8988T (cell line): ENCODE data around the gene TRIM54.
A peak's percentile ranks its signal among the peaks of the same experiment; 100 is the strongest.
"Not testable (repeated sequence)": the region's sequence is repeated elsewhere in the genome, so short reads cannot be mapped to it uniquely, and the experiment has no call there.

Experiments
- DNase-seq: peaks from one replicate; pipeline ENCODE4 v3.0.0; 2011

The TRIM54 gene

DNA sequence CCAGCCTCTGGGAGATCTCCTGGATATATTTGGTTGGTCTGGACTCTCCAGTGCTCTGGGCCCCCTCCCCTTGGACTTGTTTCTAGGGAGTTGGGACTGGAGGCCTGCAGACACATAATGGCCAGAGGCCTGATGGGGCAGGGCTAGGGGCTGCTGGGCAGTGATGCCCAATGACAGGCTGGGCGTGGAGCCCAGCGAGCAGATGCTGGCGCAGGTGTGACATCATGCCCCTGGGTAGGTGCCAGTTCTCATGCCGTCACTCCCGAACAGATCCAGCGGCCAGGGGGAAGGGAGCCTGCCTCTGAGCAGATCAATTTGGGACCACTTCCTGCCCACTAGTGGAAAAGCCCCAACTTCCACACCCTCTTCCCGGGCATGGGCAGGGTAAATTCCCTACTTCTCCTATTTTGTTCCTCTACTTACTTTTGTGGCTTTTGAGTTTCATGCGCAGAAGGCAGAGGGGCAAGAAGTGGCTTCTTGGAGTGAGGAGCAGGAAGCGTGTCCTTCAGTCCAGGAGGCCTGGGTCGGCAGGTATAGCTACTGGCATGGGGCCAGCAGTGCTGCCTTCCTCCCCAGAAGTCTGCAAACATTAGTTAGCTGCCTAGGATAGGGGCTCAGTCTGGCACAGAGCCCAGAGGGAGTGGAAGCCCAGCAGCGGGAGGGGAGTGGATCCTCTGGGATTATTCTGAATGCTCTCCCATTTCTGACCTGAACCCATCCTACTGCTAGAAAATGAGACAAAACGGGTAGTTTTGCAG, 34.6 kb downstream of the TRIM54 start:
- no peak for DNase-seq

DNA sequence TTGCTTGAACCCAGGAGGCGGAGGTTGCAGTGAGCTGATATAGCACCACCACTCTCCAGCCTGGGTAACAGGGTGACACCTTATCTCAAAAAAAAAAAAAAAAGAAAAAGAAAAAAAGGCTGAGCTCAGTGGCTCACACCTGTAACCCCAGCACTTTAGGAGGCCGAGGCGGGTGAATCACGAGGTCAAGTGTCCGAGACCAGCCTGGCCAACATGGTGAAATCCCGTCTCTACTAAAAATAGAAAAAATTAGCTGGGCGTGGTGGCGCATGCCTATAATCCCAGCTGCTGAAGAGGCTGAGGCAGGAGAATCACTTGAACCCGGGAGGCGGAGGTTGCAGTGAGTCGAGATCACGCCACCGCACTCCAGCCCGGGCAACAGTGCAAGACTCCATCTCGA, 37.6 kb downstream of the TRIM54 start:
- not testable (repeated sequence) for DNase-seq

DNA sequence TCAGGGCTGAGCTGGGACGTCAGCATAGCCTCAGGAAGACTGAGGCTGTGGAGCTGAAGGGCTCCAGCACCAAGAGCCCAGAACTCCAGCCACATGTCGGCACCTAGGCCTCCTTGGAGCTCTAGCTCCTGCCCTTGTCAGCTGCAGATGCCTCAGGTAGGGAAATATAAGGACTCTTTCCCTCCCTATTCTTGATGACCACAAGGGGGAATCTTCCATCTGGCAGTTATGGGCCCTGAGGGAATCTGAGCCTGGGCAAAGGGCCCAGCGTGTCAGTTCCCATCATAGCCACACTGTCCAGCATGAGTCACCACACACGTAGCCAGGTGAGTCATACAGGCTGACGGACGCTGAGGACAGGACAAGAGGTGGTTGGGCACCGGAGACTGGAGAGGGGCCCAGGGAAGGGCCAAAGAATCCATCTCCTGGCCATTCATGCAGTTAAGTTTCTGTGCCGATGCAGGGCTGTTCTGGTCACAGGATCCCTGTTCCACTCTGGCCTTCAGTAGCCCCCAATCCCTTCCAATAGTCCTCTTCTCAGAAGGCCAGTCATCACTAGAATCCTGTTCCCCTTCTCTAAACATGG, 38.8 kb downstream of the TRIM54 start:
- DNase-seq = peak; percentile 81

DNA sequence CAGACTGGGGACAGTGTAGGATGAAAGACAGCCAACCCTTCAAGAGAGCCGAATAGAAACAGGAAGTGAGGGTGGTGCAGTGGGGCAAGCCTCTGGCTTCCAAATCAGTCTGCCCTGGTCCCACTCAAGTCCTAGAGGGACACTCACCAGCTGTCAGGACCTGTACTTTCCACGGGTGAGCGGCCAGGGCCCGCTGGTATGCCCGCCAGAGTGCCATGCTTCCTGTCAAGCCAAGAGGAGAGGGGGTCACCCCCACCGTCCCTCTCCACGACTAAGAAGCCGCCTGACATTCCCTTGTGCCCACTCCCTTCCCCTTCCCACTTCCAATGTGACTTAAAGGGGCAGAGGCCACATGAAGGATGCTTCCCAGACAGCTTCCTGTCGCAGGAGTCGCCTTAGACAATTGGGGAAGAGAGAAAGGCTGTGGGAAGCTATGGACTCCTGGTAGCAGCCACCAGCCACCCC, 40.1 kb downstream of the TRIM54 start:
- no peak for DNase-seq

DNA sequence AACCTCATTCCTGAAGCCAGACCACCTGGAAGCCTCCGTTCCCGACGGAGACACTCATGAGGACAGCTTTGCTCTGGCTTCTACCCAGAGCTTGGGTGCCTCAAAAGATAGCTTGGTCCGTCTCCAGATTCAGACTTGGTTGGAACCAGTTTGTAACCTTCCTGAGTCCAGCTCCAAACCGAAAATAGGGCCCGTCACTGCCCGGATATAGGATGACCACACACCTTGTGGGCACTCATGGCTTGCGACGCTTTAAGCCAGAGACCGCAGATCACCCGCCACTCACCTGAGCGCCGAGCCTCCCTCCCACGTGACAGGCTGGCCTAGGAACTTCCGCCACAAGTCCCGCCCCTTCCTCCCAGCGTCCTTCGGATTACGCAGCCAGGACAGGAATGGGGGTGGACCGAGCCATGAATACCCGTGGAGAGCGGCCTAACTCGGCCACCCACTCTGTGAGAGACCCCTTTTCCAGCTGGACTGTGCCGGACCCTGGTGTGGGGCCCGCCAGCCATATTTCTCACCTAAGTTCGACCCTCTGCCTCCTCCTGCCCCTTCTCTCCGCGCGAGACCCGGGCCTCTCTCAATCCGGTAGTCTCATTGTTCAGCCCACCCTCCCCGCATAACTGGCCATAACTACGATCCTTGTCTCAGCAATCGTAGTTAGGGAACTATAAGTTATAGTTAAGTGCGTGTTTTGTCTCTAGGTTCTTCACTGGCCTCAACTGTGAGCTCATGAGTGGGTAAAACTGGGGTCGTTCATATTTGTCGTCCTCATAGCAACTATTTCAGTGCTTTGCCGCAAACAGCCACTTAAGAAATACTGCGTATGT, 40.8 kb downstream of the TRIM54 start, which contains the start of gene MPV17:
MPV17 (minus strand) TSS at position 332 of the 830 bp plus-strand sequence. CDS start 580 bp downstream, outside the sequence.
- DNase-seq = peak; percentile 86

DNA sequence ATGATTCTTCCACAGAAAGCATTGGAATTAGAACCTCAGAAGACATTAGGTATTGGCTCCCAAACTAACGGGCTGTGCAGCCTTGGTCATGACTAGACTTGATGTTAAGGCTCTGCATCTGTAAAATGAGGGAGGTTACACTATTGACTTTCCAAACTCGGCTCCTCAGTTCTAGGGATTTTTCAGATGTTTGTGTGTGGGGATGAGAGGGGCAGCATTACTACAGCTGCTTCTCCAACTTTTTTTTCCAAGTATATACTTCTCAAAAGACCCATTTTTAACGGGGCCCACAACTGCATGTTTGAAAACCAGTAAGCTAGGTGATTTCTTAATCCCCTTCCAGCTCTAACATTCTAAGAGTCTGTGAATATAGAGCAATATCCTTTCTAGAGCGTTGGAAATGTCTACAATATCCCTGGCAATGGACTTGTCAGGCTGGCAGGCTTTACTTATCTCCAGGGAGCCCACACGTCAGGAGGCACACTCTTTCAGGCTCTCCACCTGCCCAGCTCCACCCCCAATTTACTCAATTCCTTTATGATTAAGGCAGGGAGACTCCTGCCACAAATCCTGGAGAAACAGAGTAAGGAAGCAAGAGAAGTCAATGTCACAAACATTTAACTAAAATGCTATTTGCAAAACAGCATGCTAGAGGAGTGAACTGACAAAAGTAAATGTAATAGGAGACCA, 41.5 kb downstream of the TRIM54 start:
- no peak for DNase-seq

DNA sequence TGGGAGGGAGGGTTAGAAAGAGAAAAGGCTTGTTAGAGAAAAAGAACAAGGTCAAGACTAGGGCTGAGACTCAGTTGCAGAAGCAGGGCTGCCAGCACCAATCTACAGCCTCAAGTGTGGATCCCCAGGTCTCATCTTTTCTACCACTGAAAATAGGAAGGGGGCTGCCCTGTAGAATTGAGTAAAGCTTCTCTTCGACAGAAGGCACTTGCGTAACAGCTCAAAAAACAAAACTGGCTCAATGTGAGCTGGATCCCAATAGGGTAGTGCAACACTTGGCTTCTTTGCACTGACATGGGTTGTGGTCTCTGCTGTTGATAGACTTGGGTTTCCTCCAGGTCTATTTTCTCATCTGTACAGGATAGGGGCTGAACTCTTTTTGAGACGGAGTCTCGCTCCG, 42.5 kb downstream of the TRIM54 start:
- DNase-seq = no peak

DNA sequence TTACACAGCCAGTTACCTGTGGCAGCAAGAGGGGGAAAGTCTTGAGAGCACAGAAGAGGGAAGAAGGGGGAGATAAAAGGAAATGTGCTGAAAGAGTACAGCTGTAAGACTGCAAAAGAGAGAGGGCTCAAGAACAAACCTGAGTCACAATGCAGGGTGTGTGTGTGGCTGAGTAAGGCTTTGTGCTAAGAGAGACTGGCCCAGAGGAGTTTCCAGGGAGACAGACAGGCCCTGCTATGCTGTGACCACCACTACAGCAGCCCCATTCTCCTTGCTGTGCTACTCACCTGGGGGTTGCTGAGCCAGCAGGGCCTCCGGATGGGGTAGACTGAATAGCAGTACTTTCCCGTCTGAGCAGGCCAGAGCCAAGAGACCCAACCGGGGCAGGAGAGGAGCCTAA, 53.1 kb downstream of the TRIM54 start:
- no peak for DNase-seq

DNA sequence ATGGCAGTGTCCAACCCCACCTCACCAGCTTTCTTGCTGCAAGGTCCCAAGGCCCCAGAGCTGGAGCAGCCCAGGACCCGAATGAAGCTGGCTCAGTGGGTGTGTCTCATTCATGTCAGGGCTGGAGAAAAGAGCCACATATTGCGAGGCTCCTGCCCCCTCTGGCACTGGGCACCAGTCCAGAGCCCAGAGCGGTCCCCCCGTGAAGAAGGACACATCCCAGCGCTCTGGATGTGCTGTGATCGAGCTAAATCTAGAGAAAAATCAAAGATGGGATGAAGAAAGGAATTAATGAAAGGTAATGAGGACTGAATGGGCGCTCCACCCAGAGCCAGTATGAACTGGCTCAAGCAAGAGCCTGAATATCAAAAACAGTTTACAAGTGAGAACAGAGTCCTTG, 53.9 kb downstream of the TRIM54 start:
- no peak for DNase-seq

DNA sequence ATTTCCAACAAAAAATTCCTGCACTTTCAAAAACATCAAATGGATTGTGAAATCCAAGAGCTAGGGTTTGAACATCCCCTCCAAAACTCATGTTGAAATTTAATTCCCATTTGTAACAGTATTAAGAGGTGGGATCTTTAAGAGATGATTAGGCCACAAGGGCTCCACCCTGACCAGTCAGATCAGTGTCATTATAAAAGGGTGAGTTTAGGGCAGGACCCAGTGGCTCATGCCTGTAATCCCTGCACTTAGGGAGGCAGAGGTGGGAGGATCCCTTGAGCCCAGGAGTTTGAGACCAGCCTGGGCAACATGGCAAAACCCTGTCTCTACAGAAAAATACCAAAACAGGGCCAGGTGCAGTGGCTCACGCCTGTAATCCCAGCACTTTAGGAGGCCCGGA, 65.4 kb downstream of the TRIM54 start:
- no peak for DNase-seq

DNA sequence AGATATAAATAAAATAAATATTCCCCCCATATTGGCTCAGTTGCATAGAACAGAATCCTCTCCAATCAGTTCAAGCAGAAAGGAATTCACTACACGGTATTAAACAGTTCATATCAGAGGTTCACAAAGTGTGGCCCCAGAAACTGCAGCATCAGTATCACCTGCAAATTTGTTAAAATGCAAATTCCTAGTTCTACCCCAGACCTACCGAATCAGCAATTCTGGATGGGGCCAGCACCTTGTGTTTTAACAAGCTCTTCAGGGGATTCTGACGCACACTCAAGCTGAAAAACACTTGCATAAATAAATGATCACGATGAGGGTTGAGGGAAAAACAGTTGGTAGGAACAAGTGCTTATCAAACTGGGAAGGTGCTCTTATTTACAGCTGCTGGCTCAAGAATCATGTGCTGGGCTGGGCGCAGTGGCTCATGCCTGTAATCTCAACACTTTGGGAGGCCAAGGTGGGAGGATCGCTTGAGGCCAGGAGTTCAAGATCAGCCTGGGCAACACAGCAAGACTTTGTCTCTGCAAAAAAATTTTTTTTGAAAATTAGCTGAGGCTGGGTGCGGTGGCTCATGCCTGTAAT, 68.0 kb downstream of the TRIM54 start:
- DNase-seq = no peak

DNA sequence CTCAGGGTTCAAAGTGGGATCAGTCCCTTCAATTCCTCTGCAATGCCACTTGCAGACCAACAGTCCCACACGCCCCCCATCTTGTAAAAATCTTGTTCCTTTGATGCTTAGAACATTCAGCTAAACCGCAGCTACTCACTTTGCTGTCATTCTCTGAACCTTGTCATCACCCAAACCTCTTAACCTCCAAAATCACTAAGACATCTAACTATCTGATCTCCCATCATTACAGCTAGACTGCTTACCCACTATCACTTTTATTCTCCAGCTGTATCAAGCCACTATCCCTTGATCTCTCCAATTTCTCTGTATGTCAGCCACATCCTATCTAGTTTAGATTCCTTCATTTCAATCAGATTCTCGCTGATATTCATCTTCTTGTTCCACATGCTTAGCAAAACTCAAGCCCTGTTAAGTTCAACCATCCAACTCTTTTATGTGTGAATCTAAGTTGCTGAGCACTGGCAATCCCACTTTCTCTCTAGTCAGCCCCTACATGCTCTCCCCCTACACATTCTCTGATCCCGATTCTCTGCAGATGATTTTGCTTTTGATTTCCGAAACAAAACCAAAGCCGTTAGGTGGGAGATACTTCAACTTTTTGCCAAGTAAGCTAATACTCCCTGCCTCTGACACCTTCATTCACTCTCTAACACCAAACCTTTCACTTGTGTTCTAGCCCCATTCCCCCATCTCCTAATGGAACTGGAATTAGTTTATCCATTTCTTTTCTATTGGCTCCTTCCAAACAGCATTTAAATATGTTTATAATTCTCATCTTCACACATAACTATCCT, 69.8 kb downstream of the TRIM54 start:
- no peak for DNase-seq

DNA sequence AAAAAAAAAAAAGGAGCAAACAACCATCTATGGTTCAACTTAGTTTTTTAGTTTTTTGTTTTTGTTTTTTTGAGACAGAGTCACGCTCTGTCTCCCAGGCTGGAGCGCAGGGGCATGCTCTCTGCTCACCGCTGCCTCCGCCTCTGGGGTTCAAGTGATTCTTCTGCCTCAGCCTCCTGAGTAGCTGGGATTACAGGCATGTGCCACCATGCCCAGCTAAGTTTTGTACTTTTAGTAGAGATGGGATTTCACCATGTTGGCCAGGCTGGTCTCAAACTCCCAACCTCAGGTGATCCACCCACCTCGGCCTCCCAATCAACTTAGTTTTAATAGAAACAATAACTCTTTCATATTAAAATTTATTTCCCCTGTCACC, 71.1 kb downstream of the TRIM54 start:
- DNase-seq = not testable (repeated sequence)

DNA sequence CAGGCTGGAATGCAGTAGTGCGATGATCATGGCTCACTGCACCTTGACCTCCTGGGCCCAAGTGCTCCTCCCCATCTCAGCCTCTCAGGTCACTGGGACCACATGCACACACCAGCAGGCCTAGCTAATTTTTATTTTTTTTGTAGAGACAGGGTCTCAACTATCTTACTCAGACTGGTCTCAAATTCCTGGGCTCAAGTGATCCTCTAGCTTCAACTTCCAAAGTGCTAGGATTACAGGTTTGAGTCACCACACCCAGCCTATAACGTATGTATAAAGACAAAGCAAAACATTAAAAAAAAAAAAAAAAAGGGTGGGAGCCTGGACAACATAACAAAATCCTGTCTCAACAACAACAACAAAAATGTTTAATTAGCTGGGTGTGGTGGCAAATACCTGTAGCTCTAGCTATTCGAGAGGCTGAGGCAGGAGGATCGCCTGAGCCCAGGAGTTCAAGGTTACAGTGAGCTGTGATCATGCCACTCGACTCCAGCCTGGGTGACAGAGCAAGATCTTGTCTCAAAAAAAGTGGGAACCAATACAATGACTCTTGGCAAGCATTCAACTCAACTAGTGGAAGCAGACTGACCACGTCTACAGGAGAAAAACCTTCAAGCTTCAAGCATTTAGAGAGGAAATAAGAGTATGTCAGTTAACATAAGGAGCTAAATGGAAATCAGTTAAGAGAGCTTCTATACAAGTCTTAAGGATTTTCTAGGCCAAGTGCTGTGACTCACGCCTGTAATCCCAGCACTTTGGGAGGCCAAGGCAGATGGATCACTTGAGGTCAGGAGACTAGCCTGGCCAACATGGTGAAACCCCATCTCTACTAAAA, 71.8 kb downstream of the TRIM54 start:
- no peak for DNase-seq

DNA sequence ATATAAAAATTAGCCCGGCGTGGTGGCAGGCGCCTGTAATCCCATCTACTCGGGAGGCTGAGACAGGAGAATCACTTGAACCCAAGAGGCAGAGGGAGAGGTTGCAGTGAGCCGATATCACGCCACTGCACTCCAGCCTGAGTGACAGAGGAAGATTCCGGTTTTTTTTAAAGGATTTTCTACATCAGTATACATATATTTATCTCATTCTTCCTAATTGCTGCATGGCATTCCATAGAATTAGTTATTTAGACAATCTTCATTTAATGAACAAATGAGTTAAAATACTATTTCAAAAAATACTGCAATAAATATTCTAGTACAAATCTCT, 72.3 kb downstream of the TRIM54 start:
- DNase-seq = no peak

DNA sequence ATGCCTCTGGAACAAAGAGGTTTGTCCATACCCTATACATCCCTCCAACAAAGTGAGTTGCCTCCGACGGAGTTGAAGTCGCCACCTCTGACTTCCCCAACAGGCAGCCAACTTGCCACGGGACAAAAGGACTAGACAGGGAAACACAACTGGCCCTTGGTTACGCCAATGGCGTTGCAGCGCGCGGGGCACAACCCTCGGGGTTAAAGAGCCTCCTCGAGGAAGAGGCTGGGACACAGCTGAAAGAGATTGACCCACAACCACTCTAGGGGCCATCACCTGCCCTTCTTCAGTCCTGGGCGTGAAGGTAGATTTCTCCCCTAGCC, 73.8 kb downstream of the TRIM54 start:
- no peak for DNase-seq

DNA sequence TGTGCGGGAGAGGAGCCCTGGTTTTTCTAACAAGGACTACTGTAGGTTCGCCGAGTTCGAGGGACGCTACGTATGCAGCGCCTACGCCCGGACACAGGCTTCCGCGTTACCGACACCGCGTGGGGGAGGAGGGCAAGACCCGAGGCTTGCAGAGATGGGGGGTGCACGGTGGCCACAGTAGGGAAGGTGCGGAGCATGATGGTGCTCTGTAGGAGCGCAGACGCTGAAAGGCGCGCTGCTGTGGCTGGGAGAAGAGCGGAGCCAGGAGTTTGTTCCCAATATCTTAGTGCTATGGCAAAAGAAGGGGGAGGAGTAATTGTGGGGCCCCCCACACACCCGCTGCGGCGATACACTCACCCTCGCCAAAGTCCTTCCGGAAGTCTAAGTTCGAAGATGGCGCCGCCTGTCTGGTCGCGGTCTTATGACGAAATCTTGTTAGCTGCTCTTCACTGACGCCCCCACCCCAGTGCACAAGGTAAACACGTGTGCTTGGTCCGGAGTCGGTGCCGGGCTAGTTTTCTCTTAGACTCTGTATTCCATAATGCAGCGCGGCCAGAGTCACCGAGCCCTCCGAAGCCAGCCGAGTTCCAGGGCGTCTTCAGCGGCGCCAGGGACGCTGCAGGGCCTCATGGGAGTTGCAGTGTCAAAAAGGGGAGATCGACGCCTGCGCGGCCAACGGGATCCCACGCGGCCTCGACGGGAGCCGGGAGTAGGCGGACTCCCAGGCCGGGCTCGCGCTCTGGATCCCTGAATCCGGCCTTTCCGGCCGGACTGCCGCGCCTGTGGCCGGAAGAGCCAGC, 74.4 kb downstream of the TRIM54 start, which contains the start of gene GTF3C2:
GTF3C2 (minus strand) TSS at position 383 of the 800 bp plus-strand sequence. CDS start 13,210 bp downstream, outside the sequence.
- peak; percentile 78 for DNase-seq
